ENCODE results near the gene SLC40A1.

The SLC40A1 gene

GRCh38 chr2:189595417-189595816, 14.8 kb upstream of the SLC40A1 start:
- Histone ChIP-seq H3K9me3 (ENCODE audit: control insufficient read depth, insufficient read depth, low read depth, low read length) (no peaks in the 10 kb centered on the region), H3K4me1 (ENCODE audit: control insufficient read depth, insufficient read depth, low read length) (no peaks in the 10 kb centered on the region), H3K9ac (ENCODE audit: low read length) (no peak overlapping the region), H3K36me3 (ENCODE audit: control insufficient read depth, insufficient read depth, low read length) (no peaks in the 10 kb centered on the region), H3K4me3 (ENCODE audit: low read depth, low read length) (no peak overlapping the region), H3K27ac (ENCODE audit: low read depth, low read length) (no peak overlapping the region), H3K27me3 (ENCODE audit: control insufficient read depth, insufficient read depth, low read length) (no peaks in the 10 kb centered on the region)

GRCh38 chr2:189594305-189594704, 13.7 kb upstream of the SLC40A1 start:
- no peak overlapping the region for H3K27ac ChIP-seq (ENCODE audit: low read depth, low read length)
- no peak overlapping the region for H3K9ac ChIP-seq (ENCODE audit: low read length)
- no peak overlapping the region for H3K4me3 ChIP-seq (ENCODE audit: low read depth, low read length)
- H3K4me1 ChIP-seq (ENCODE audit: control insufficient read depth, insufficient read depth, low read length) = no peaks in the 10 kb centered on the region
- H3K27me3 ChIP-seq (ENCODE audit: control insufficient read depth, insufficient read depth, low read length) = no peaks in the 10 kb centered on the region; the same call in 1 of the 2 replicates
- H3K36me3 ChIP-seq (ENCODE audit: control insufficient read depth, insufficient read depth, low read length) = no peaks in the 10 kb centered on the region
- no peaks in the 10 kb centered on the region for H3K9me3 ChIP-seq (ENCODE audit: control insufficient read depth, insufficient read depth, low read depth, low read length)

- H3K4me1 ChIP-seq (ENCODE audit: control insufficient read depth, insufficient read depth, low read length) = no peaks in the 10 kb centered on the region
- no peak overlapping the region for H3K4me3 ChIP-seq (ENCODE audit: low read depth, low read length)
- no peak overlapping the region for H3K27ac ChIP-seq (ENCODE audit: low read depth, low read length)
- H3K9me3 ChIP-seq (ENCODE audit: control insufficient read depth, insufficient read depth, low read depth, low read length) = no peaks in the 10 kb centered on the region
- H3K36me3 ChIP-seq (ENCODE audit: control insufficient read depth, insufficient read depth, low read length) = no peaks in the 10 kb centered on the region
- H3K9ac ChIP-seq (ENCODE audit: low read length) = no peak overlapping the region
- H3K27me3 ChIP-seq (ENCODE audit: control insufficient read depth, insufficient read depth, low read length) = no peaks in the 10 kb centered on the region; the same call in 1 of the 2 replicates
Measured at GRCh38 chr2:189593115-189593514, 12.5 kb upstream of the SLC40A1 start.

GRCh38 chr2:189592353-189592984, 11.9 kb upstream of the SLC40A1 start:
- no peaks in the 10 kb centered on the region for H3K36me3 ChIP-seq (ENCODE audit: control insufficient read depth, insufficient read depth, low read length)
- no peak overlapping the region for H3K27ac ChIP-seq (ENCODE audit: low read depth, low read length)
- no peak overlapping the region for H3K9ac ChIP-seq (ENCODE audit: low read length)
- H3K4me1 ChIP-seq (ENCODE audit: control insufficient read depth, insufficient read depth, low read length) = no peaks in the 10 kb centered on the region
- no peaks in the 10 kb centered on the region; the same call in 1 of the 2 replicates for H3K27me3 ChIP-seq (ENCODE audit: control insufficient read depth, insufficient read depth, low read length)
- no peaks in the 10 kb centered on the region for H3K9me3 ChIP-seq (ENCODE audit: control insufficient read depth, insufficient read depth, low read depth, low read length)
- H3K4me3 ChIP-seq (ENCODE audit: low read depth, low read length) = no peak overlapping the region

- H3K4me3 ChIP-seq (ENCODE audit: low read depth, low read length) = no peak overlapping the region
- no peaks in the 10 kb centered on the region for H3K36me3 ChIP-seq (ENCODE audit: control insufficient read depth, insufficient read depth, low read length)
- H3K27ac ChIP-seq (ENCODE audit: low read depth, low read length) = no peak overlapping the region
- H3K9me3 ChIP-seq (ENCODE audit: control insufficient read depth, insufficient read depth, low read depth, low read length) = no peaks in the 10 kb centered on the region
- no peak overlapping the region for H3K9ac ChIP-seq (ENCODE audit: low read length)
- no peaks in the 10 kb centered on the region for H3K4me1 ChIP-seq (ENCODE audit: control insufficient read depth, insufficient read depth, low read length)
- peaks cover 29% of the 10 kb centered on the region for H3K27me3 ChIP-seq (ENCODE audit: control insufficient read depth, insufficient read depth, low read length)
Measured at GRCh38 chr2:189587780-189588179, 7.2 kb upstream of the SLC40A1 start.

GRCh38 chr2:189585226-189585756, 4.7 kb upstream of the SLC40A1 start:
- no peak overlapping the region for H3K9ac ChIP-seq (ENCODE audit: low read length)
- H3K9me3 ChIP-seq (ENCODE audit: control insufficient read depth, insufficient read depth, low read depth, low read length) = no peaks in the 10 kb centered on the region
- peaks cover 53% of the 10 kb centered on the region for H3K27me3 ChIP-seq (ENCODE audit: control insufficient read depth, insufficient read depth, low read length)
- no peak overlapping the region for H3K4me3 ChIP-seq (ENCODE audit: low read depth, low read length)
- H3K4me1 ChIP-seq (ENCODE audit: control insufficient read depth, insufficient read depth, low read length) = peaks cover 5% of the 10 kb centered on the region; the same call in 1 of the 2 replicates
- H3K36me3 ChIP-seq (ENCODE audit: control insufficient read depth, insufficient read depth, low read length) = no peaks in the 10 kb centered on the region
- H3K27ac ChIP-seq (ENCODE audit: low read depth, low read length) = no peak overlapping the region

GRCh38 chr2:189584686-189585085, 4.1 kb upstream of the SLC40A1 start:
- H3K27me3 ChIP-seq (ENCODE audit: control insufficient read depth, insufficient read depth, low read length) = peaks cover 59% of the 10 kb centered on the region
- H3K4me3 ChIP-seq (ENCODE audit: low read depth, low read length) = no peak overlapping the region
- no peak overlapping the region for H3K27ac ChIP-seq (ENCODE audit: low read depth, low read length)
- peaks cover 8% of the 10 kb centered on the region; the same call in 1 of the 2 replicates for H3K4me1 ChIP-seq (ENCODE audit: control insufficient read depth, insufficient read depth, low read length)
- no peak overlapping the region for H3K9ac ChIP-seq (ENCODE audit: low read length)
- no peaks in the 10 kb centered on the region for H3K36me3 ChIP-seq (ENCODE audit: control insufficient read depth, insufficient read depth, low read length)
- H3K9me3 ChIP-seq (ENCODE audit: control insufficient read depth, insufficient read depth, low read depth, low read length) = no peaks in the 10 kb centered on the region

- Histone ChIP-seq H3K27ac (ENCODE audit: low read depth, low read length) (no peak overlapping the region), H3K4me1 (ENCODE audit: control insufficient read depth, insufficient read depth, low read length) (peaks cover 11% of the 10 kb centered on the region; the same call in 1 of the 2 replicates), H3K36me3 (ENCODE audit: control insufficient read depth, insufficient read depth, low read length) (no peaks in the 10 kb centered on the region), H3K9me3 (ENCODE audit: control insufficient read depth, insufficient read depth, low read depth, low read length) (no peaks in the 10 kb centered on the region), H3K4me3 (ENCODE audit: low read depth, low read length) (no peak overlapping the region), H3K27me3 (ENCODE audit: control insufficient read depth, insufficient read depth, low read length) (peaks cover 71% of the 10 kb centered on the region), H3K9ac (ENCODE audit: low read length) (no peak overlapping the region)
Measured at GRCh38 chr2:189583227-189584198, 2.9 kb upstream of the SLC40A1 start.

GRCh38 chr2:189582809-189583192, 2.2 kb upstream of the SLC40A1 start:
- H3K4me1 ChIP-seq (ENCODE audit: control insufficient read depth, insufficient read depth, low read length) = peaks cover 11% of the 10 kb centered on the region; the same call in 1 of the 2 replicates
- H3K27ac ChIP-seq (ENCODE audit: low read depth, low read length) = no peak overlapping the region
- no peaks in the 10 kb centered on the region for H3K36me3 ChIP-seq (ENCODE audit: control insufficient read depth, insufficient read depth, low read length)
- no peak overlapping the region for H3K4me3 ChIP-seq (ENCODE audit: low read depth, low read length)
- peaks cover 78% of the 10 kb centered on the region for H3K27me3 ChIP-seq (ENCODE audit: control insufficient read depth, insufficient read depth, low read length)
- no peaks in the 10 kb centered on the region for H3K9me3 ChIP-seq (ENCODE audit: control insufficient read depth, insufficient read depth, low read depth, low read length)
- no peak overlapping the region for H3K9ac ChIP-seq (ENCODE audit: low read length)

GRCh38 chr2:189582140-189582808, 1.7 kb upstream of the SLC40A1 start:
- Histone ChIP-seq H3K27me3 (ENCODE audit: control insufficient read depth, insufficient read depth, low read length) (peaks cover 83% of the 10 kb centered on the region), H3K9me3 (ENCODE audit: control insufficient read depth, insufficient read depth, low read depth, low read length) (no peaks in the 10 kb centered on the region), H3K9ac (ENCODE audit: low read length) (no peak overlapping the region), H3K4me3 (ENCODE audit: low read depth, low read length) (peak overlapping the region; percentile 71; the same call in 1 of the 2 replicates), H3K36me3 (ENCODE audit: control insufficient read depth, insufficient read depth, low read length) (no peaks in the 10 kb centered on the region), H3K27ac (ENCODE audit: low read depth, low read length) (no peak overlapping the region), H3K4me1 (ENCODE audit: control insufficient read depth, insufficient read depth, low read length) (peaks cover 11% of the 10 kb centered on the region; the same call in 1 of the 2 replicates)

Measured in HUES6 (cell line).